HG03175 (cell line): ENCODE data around the gene CA12.

Experiments used
- ATAC-seq: cut with Tn5 transposase; IDR thresholded peaks from one replicate; pipeline ENCODE4 v1.9.1; 2021; ENCODE audit warnings: mild to moderate bottlenecking, moderate library complexity; ENCODE audit not compliant: unreplicated experiment

Gene CA12

GRCh38 chr15:63402498-63403253 lies 21.0 kb upstream of the CA12 start:
- no peak for ATAC-seq

DNA sequence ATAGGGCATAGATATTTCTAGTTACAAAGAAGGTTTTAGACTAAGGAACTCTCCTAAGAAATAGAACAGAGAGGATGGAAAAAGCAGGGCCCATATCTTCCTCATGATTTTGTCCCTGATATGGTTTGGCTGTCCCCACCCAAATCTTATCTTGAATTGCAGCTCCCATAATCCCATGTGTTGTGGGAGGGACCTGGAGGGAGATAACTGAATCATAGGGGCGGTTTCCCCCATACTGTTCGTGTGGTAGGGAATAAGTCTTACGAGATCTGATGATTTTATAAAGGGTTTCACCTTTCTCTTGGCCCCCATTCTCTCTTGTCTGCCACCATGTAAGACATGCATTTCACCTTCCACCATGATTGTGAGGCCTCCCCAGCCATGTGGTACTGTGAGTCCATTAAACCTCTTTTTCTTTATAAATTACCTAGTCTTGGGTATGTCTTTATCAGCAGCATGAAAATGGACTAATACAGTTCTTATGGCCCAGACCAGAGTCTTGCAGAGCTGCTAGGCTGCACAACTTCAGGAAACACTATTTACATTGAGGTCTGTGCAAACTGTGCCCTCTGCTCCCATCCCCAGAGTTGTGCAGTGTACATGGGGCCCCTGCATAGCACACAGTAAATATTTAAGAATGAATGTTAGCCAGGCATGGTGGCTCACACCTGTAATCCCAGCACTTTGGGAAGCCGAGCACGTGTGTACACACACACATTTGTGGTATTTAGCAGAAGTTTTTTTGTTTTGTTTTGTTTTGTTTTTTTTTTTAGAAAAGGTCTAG lies 20.3 kb upstream of the CA12 start:
- no peak for ATAC-seq

DNA sequence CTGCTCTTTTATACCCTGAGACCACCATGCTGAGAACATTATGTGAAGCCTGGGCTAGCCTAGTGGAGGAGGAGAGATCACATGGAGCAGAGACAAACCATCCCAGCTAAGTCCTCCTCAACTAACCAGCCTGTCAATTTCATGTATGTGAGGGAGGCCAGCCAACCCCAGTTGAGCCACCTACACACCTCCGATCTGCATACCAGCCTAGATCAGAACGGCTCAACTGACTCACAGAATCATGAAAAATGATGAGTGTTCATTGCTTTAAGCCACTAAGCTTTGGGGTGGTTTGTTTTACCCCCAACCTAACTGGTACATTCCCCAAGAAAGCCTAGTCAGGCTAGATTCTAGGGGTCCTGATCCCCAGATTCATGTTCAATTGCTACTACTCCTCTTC lies 19.4 kb upstream of the CA12 start:
- ATAC-seq: no peak

DNA sequence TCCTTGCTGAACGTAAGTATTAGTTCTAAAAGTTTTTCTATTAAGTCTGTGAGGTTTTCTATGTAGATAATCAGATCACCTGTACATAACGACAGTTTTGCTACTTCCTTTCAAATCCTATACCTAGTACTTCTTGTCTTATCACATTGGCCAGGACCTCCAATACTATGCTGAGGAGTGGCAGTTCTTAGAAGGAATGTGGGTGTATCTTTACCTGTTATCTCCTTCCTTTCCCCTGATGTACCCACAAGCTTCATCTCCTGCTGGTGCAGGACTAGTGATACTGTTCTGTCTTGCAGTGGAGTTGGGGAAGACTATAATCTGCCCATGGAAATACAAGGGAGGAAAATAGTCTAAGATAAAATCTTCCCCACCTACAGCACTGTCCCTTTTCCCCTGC lies 16.8 kb upstream of the CA12 start:
- ATAC-seq: no peak

- ATAC-seq: no peak
Observed at GRCh38 chr15:63396152-63396928, 14.7 kb upstream of the CA12 start.

DNA sequence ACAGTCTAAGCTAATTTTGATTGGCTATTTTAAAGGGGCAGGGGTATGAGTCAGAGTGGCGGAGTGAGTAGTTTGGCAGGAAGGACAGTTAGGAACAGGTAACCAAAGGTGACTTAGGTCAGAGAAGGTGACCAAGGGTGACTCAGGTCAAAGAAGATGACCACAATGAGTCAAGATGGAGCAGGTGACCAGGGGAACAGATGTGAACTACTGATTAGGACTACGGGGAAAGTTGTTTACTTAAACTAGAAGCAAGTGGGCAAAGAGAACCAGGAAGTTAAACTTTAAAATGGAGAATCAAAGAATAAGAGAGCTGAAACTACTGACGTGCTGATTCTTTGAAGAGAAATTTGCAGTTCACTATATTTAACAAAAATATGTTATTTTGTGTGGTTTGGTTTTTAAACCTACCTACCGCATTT lies 14.1 kb upstream of the CA12 start:
- no peak for ATAC-seq

DNA sequence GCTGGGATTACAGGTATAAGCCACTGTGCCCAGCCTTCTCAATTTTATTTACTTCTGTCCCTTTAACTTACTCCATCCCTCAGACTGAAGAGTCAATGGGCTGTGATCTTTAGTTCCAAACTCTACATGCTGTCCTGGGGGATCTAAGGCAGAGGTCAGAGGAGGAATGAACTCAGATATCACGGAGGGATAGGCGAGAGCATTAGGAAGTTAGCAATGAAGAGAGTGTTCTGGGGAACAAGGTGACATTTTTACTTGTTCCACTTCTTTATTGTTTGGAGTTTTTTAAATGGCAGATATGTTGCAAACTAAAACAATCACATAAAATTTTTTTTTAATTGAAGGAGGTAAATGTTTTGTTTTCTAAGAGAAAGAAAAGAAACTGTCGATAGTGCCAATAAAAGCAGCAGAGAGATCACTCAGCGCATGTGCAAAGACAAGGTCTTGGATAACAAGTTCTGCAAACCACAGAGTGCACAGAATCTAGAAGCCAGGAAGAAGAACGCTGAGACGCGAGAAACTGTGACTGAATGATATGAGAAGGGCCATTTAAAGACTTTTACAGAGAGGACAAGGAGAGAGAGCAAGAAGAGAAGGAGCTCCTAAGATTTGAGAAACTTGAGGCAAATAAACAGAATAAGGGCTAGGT lies 10.8 kb upstream of the CA12 start:
- no peak for ATAC-seq

GRCh38 chr15:63391669-63392360 lies 10.2 kb upstream of the CA12 start:
- ATAC-seq: no peak

DNA sequence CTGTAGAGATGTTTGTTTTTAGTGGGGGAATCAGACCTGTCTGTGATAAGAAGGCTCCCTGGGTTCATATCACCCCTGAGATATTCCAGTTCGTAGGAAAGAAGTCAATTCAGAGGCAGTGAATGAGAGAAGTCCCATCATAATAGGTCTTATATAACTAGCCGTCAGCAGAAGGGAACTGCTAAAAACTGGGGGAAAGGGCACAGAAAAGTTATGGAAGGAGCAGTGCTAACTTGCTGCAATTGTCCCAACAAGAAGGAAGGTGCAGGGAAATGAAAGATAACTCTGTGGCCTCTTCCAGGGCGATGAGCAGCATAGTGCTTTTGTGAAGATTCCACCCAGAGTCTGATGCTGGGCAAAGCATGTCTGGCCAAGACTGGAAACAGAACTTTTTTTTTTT lies 9.0 kb upstream of the CA12 start:
- ATAC-seq: no peak

DNA sequence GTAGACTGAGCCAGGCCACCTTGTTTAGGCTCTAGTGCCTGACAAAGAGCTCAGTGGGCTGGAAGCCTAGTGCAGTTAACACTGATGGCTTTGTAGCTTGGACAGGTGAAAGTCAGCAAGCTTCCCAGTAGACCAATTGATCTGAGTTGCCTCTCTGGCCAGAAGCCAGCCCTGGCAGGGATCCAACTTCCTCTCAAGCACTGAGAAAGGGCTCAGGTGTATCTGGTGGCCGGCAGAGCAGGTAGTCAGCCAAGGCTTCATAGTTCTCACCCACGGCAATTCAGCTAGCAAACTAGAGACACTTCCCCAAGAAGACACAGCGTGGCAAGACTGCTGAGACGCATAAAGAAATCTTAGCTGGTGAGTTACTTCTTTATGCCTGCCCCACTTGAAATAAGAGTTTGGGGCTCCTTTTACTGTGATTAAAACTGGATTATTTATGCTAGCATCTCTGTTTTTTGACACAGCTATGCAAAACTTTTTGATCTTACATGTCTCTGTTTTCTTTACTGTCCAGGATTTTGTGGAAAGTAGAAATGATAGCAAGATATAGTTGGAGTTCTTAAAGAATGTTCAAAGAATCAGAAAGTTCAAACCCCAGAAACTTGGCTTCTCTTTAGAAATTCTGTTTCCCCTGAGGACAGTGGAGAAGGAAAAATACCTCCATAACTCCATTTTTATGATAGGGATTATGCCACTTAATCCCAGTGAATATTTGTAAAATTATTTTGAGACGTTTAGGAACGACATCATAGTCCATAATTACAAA lies 8.4 kb upstream of the CA12 start:
- ATAC-seq: no peak

DNA sequence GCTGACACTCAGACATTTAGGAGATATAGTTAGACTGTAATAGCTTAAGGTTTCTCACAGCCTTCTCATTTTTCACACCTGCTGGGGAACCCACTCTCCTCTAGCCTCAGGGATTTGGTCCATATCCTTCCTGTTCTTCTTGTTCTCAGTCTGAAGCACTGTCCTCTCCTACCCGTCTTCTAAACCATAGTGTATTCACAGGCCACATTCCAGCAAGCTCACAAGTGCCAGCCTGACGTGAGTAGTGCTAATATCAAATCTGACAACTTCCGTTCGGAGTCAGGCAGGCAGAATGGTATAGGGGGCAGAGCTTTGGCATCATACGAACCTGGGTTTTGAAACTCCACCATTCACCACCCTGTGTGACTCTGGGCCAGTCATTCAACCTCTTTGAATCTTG lies 6.9 kb upstream of the CA12 start:
- no peak for ATAC-seq

DNA sequence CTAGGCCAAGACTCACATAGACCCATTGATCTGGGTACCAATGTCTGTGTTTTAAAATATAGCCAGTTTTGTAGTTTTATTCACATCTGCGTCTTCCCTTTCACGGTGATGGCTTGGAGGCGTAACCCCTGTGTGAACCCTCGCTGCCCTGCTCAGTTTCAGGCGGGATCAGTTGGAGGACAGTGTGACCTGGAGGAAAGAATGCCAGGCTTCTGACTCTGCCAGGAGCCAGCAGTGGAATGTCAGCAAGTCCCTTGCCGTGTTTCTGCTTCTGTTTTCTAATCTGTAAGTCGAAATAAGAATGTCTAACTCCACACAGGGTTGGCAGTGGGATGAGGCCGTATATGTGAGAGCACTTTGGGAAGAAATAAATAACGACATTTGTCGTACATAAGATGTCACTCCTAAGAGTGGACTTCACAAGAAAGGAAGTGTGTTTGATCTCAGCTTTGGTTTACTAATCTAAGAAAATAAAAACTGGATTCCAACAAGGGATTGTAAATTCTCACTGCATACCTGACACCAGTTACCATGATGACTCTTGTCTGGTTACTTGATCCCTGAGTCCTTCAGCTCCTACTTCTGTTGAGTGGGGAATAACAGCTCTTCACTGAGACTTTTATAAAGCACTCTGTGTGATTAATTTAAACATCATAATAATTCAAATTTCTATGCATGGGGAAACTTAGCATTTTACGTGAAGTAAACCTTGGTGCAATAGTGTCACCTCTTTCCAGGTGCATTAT lies 6.3 kb upstream of the CA12 start:
- no peak for ATAC-seq

- no peak for ATAC-seq
Observed at GRCh38 chr15:63385911-63386531, 4.4 kb upstream of the CA12 start.

GRCh38 chr15:63384906-63385305 lies 3.3 kb upstream of the CA12 start:
- ATAC-seq: no peak

DNA sequence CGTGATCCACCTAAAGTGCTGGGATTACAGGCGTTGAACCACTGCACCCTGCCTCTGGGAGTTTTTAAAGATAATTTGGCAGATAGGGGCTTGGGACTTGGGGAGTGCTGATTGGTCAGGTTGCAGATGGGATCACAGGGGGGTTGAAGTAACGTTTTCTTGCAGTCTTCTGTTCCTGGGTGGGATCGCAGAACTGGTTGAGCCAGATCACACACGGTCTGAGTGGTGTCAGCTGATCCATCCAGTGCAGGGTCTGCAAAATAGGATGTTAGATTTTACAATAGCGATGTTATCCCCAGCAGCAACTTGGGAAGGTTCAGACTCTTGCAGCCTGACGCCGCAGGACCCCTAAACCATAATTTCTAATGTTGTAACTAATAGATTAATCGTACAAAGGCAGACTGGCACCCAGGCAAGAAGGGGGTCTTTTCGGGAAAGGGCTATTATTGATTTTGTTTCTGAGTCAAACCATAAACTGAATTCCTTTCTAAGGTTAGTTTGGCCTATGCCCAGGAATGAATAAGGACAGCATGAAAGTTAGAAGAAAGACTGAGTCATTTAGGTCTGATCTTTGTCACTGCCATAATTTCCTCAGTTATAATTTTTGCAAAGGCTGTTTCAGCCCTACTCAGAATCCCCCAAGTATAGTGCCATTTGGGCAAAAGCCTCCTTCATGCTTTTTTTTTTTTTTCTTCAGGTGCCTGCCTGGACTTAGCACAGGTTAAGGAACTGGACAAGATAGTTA lies 1.5 kb upstream of the CA12 start:
- ATAC-seq: no peak

GRCh38 chr15:63380808-63381282 lies 801 bp downstream of the CA12 start:
- no peak for ATAC-seq

GRCh38 chr15:63380151-63380807 lies 1.4 kb downstream of the CA12 start:
- no peak for ATAC-seq
